ENCODE measurements around the gene MOXD1. TPM values are rescaled to one million over a fixed set of nuclear protein-coding genes. Genes with fewer than 3 reads are reported as not detected.
"Not testable (repeated sequence)": the region's sequence is repeated elsewhere in the genome, so short reads cannot be mapped to it uniquely, and the experiment has no call there.

Gene MOXD1
- total RNA-seq, 1 experiment from 2014 or later = not detected

- DNase-seq (ENCODE audit: low spot score) = no peak
- in situ Hi-C loops (cut with HindIII; ENCODE audit: low sequenced_read_pairs) = no loop called here
Measured at GRCh38 chr6:132362442-132363185, 38.7 kb downstream of the MOXD1 start.

- in situ Hi-C loops (cut with HindIII; ENCODE audit: low sequenced_read_pairs) = no loop called here
- DNase-seq (ENCODE audit: low spot score) = no peak
Measured at GRCh38 chr6:132361101-132361500, 40.2 kb downstream of the MOXD1 start.

DNA sequence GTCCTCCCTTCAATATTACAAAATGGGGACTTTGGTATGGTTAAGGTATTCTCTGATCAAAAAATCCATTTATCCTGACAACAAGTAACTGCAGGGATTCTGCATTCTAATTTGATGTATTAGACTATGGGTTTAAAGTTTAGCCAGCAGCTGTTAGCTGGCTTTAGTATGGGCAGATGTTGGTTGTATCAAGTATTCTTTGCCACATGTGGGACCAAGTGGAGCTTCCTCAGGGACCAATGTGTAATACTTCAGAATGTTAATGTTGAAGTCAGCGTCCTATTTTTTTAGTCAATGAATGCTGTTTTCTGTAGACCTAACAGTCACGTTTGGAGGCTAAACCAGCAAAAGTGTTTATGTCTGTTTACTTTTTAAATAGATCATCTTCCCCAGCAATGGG, 41.4 kb downstream of the MOXD1 start:
- no peak for DNase-seq (ENCODE audit: low spot score)
- in situ Hi-C loops (cut with HindIII; ENCODE audit: low sequenced_read_pairs) = no loop called here

- DNase-seq (ENCODE audit: low spot score) = no peak
- in situ Hi-C loops (cut with HindIII; ENCODE audit: low sequenced_read_pairs) = no loop called here
Measured at GRCh38 chr6:132357120-132357519, 44.2 kb downstream of the MOXD1 start.

DNA sequence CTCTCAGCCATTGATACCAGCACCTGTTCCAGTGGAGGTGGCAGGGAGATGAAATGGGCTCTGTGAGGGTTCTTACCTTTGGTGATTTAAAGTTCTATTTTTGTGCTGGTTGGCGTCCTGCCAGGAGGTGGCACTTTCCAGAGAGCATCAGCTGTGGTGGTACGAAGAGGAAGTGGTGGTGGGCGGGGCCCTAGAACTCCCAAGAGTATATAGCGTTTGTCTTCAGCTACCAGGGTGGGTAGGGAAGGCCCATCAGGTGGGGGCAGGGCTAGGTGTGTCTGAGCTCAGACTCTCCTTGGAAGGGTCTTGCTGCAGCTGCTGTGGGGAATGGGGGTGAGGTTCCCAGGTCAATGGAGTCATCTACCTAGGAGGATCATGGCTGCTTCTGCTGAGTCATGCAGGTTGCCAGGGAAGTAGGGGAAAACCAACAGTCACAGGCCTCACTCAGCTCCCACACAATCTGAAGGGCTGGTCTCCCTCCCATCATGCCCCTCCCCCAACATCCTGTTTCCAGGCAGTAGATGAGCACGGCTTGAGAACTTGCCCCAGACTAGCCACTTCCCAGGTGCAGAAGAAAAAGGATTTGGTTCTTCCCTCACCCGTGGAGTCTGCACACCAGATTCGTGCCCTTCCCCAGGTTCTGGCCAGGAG, 46.6 kb downstream of the MOXD1 start:
- DNase-seq (ENCODE audit: low spot score) = no peak
- in situ Hi-C loops (cut with HindIII; ENCODE audit: low sequenced_read_pairs) = no loop called here

DNA sequence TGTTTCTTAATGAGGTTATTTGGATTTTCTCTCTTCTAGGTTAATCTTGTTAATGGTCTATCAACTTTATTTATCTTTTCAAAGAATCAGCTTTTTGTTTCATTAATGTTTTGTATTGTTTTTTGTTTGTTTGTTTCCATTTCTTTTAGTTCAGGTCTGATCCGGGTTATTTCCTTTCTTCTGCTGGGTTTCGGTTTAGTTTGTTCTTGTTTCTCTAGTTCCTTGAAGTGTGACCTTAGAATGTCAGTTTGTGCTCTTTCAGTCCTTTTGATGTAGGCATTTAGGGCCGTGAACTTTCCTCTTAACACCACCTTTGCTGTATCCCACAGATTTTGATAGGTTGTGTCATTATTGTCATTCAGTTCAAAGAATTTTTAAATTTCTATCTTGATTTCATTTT, 49.3 kb downstream of the MOXD1 start:
- in situ Hi-C loops (cut with HindIII; ENCODE audit: low sequenced_read_pairs); DNase-seq (ENCODE audit: low spot score): not testable (repeated sequence)

DNA sequence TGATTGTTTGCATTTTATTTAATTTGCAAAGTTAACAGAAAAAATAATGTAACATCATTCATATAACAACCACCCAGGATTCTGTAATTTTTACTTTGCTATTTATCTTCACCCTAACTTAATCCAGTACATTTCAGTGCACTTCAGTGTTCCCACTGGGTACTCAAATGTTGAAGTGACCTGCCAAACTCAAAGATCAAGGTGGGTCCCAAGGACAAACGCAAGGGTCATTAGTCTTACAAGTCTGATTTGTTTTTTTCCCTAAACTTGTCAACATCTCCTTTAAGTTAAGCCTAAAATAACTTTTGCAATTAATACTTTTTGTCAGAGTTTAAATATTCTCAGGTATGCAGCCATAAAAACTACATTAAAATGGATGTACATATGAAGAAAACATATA, 53.0 kb downstream of the MOXD1 start:
- DNase-seq (ENCODE audit: low spot score) = no peak
- in situ Hi-C loops (cut with HindIII; ENCODE audit: low sequenced_read_pairs) = no loop called here

GRCh38 chr6:132344811-132345210, 56.5 kb downstream of the MOXD1 start:
- in situ Hi-C loops (cut with HindIII; ENCODE audit: low sequenced_read_pairs) = no loop called here
- DNase-seq (ENCODE audit: low spot score) = no peak

GRCh38 chr6:132341646-132342045, 59.6 kb downstream of the MOXD1 start:
- in situ Hi-C loops (cut with HindIII; ENCODE audit: low sequenced_read_pairs) = no loop called here
- DNase-seq (ENCODE audit: low spot score) = no peak

DNA sequence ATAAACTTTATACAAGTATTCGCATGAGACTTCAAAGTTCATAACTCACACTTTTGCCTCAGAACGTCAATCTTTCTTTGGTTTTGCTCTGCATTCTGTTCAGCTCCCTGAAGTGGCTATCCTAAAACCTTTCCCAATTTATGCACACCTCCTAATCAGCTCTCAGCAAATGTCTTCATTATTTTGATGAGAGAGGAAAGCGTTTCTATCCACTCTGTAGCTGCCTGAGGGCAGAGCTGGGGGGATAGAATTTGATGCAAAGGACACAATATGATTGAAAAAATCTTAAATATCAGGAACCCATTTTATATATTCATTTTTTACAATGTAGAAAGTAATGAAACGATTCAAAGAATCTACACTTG, 66.8 kb downstream of the MOXD1 start:
- no peak for DNase-seq (ENCODE audit: low spot score)
- in situ Hi-C loops (cut with HindIII; ENCODE audit: low sequenced_read_pairs) = no loop called here

DNA sequence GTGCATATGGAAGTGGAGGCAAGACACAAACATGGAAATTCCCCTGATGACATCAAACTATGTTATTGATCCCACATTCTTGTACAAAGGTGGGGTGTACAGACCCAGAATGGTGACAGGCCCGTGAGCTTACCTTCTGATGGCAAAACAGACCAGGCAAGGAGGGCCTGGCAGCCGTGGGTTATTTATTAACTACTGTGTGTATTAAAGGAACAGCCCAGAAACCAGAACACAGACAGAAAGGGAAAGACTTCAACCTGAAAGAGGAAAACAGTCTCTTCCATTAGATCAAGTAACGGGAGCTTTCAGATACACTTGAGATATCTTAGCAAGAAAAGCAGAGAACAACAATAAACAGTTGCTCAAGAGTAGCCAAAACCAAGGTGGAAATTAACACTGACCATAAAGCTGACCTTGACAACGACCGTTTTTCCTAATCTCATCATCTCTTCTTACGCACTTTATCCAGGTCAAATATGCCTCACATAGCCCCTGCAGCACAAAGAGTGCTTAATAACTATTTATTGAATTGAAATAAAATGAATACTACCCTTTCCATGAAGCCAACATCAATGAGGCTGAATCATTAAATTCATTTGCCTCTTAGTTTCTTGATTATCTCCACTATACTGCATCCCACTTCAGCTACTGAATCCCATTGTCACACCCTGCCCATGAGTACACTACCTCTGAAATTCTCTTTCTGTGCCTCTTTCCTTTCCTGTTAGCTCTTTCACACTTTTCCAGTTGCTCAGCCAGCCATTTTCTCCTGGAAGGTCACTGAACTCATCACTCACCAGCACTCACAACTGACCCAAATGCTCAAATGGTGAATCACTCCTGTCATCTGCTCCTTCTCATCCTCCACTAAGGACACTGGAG, 67.4 kb downstream of the MOXD1 start:
- DNase-seq (ENCODE audit: low spot score) = no peak
- in situ Hi-C loops (cut with HindIII; ENCODE audit: low sequenced_read_pairs) = no loop called here

GRCh38 chr6:132330759-132331158, 70.5 kb downstream of the MOXD1 start:
- no peak for DNase-seq (ENCODE audit: low spot score)
- in situ Hi-C loops (cut with HindIII; ENCODE audit: low sequenced_read_pairs) = no loop called here

DNA sequence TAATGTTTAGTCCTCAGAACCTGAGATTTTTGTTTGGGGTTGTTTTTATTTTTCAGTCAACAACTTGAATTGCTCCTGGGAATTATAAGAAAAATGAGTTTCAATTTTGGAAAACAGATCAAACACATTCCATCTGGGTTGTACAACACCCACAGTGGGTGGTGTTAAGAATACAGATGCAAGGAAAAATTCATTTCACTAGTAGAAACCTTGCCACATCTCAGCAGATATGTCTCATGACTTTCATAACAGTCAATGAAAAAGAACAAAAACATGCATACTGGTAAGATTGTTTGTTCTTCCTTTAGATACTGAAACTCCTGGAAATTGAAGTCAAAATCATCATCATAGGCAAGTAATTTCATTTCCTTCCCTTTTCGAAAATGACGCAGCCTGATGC, 78.9 kb downstream of the MOXD1 start:
- in situ Hi-C loops (cut with HindIII; ENCODE audit: low sequenced_read_pairs) = no loop called here
- no peak for DNase-seq (ENCODE audit: low spot score)

DNA sequence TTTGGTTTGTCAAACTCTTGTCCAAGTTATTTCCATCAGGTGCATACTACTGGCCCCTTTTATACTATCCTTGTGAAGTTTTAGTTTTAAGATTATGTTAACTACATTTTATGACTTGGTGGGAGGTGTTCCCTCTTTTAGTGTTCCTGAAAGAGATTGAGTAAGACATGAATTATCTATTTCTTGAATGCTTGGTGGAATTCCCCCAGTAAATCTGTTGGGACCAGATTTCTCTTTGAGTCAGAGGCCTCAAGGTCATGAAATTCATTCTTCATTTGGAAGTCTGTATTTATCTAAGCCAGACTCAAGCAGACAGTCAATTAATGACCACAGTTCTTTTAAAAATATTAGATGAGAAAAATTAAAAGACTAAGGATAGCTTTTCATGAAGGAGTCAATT, 81.3 kb downstream of the MOXD1 start:
- no peak for DNase-seq (ENCODE audit: low spot score)
- in situ Hi-C loops (cut with HindIII; ENCODE audit: low sequenced_read_pairs) = no loop called here

DNA sequence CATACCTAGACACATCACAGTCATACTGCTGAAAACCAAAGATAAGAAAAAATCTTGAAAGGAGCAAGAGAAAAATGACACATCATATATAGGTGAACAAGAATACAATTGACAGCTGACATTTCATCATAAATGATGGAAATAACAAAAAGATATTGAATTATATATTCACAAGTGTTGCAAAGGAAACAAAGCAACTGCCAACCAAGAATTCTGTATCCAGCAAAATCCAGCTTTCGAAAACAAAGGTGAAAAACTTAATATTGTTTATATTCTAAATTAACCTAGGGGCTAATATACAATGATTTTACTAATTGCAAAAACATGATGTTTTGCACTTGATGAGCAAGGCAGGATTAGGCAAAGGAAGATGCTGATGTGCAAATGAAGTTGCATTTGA, 84.3 kb downstream of the MOXD1 start:
- in situ Hi-C loops (cut with HindIII; ENCODE audit: low sequenced_read_pairs) = no loop called here
- DNase-seq (ENCODE audit: low spot score) = no peak

GRCh38 chr6:132314432-132314831, 86.8 kb downstream of the MOXD1 start:
- no peak for DNase-seq (ENCODE audit: low spot score)
- in situ Hi-C loops (cut with HindIII; ENCODE audit: low sequenced_read_pairs) = no loop called here

GRCh38 chr6:132310921-132311320, 90.4 kb downstream of the MOXD1 start:
- in situ Hi-C loops (cut with HindIII; ENCODE audit: low sequenced_read_pairs) = no loop called here
- DNase-seq (ENCODE audit: low spot score) = no peak

DNA sequence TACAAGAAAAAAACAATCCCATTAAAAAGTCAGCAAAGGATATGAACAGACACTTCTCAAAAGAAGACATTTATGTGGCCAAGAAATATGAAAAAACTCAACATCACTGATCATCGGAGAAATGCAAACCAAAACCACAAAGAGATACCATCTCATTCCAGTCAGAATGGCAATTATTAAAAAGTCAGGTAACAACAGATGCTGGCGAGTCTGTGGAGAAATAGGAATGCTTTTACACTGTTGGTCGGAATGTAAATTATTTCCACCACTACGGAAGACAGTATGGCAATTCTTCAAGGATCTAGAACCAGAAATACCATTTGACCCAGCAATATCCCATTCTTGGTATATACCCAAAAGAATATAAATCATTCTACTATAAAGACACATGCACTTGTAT, 91.1 kb downstream of the MOXD1 start:
- DNase-seq (ENCODE audit: low spot score); in situ Hi-C loops (cut with HindIII; ENCODE audit: low sequenced_read_pairs): not testable (repeated sequence)

DNA sequence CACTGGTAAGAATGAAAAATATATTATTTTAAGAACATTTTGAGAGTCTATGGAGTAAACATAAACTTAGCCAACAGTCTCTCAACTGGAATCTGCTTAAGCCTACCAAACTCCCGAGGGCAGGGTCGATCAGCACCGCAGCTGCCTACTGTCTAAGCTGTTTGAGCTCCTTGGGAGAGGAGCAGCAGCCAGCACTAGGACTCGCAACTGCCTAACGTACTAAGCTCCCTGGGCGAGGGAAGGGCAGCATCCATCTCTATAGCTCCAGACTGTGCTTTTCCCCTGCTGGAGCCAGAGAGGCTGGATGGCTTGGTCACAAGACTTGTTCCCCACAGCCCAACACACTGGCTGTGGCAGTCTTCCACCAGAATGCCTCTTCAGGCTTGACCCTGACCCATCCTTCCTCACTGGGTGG, 96.4 kb downstream of the MOXD1 start:
- in situ Hi-C loops (cut with HindIII; ENCODE audit: low sequenced_read_pairs) = no loop called here
- no peak for DNase-seq (ENCODE audit: low spot score)

- peak; percentile 17 for DNase-seq (ENCODE audit: low spot score)
- in situ Hi-C loops (cut with HindIII; ENCODE audit: low sequenced_read_pairs) = no loop called here
Measured at GRCh38 chr6:132300323-132300949, 100.8 kb downstream of the MOXD1 start.

All from G401 (cell line).